GM12874 (cell line): ENCODE measurements around the gene CYFIP1.

Experiments used
- CTCF ChIP-seq: IDR thresholded peaks from 2 replicates; pipeline ENCODE4 v1.5.1; 2011; ENCODE audit warnings: low read depth, mild to moderate bottlenecking, control low read depth, low read length, moderate library complexity; ENCODE audit not compliant: insufficient read depth

The CYFIP1 gene

DNA sequence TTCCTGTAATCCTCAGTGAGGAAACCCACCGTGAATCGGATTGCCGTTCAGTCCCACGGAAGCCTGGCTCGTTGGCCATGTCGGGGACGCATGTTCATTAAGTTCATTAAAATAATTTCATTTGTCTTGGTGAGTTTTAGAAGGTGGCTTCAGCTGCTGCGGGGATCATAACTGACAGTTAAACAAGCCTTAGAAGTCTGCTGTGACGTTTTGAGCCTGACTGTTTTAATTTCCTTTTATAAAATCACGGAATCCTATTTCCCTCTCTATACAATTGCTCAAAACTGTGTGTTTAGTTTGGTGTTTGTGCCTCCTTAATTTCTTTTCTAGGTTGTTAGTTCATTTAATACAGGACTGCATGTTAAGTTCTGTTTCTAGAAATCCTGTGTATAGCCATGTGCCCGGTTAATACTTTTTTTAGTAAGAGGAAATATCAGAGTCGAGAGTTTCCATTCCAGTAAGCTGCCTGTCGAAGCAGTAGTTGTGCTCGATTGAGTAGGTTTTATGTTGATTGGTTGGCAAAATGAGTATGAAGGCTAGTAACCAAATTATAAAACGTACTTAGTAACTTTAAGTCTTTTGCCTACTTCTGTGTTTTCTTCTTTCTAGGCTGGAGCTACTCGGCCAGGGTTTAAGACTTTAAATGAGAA lies 141.0 kb downstream of the CYFIP1 start:
- no peak for TF ChIP-seq CTCF

GRCh38 chr15:22838292-22839042 lies 141.7 kb downstream of the CYFIP1 start, which contains the start of gene NIPA2:
NIPA2 (plus strand) TSS chr15:22838666; CDS start chr15:22851732, 13,066 bp downstream.
- no peak for TF ChIP-seq CTCF

DNA sequence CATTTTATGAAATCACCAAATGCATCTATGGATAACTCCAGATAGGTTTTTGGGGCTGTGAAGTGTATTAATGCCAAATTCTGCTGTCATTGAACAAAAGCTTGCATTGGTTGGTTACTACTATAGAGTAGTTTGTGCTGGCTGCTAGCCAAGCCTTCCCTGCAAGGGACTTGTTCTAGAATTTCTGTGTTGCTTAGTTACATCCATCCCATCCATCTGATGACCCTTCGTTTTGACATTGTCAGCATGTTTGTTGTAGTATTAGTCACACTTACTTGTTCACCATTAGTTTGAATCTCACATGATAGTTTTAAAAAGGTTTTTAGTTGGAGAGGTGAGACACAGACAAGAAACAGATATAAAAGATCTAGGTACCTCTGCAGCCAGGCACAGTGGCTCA lies 148.7 kb downstream of the CYFIP1 start:
- no peak for TF ChIP-seq CTCF

DNA sequence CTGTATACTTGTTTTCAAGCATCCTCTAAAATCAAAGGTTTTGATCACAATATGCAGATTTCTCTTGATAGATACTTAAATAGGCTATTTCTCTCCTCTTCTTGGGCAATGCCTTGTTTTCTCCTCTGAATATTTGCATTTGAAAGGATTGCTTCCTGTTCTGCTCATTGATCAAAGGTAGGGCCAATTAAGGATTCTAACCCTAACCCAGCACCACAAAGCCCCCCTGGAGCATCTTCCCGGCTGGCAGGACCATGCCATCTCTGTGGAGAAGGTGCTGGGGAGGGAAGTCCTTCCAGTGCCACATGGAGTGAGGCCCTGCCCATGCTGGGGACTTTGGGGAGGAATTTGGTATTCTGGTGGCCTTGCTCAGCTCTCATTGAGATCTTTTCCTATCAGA lies 153.0 kb downstream of the CYFIP1 start:
- no peak for TF ChIP-seq CTCF

- no peak for TF ChIP-seq CTCF
These were observed 156.6 kb downstream of the CYFIP1 start for GRCh38 chr15:22823495-22824128.

DNA sequence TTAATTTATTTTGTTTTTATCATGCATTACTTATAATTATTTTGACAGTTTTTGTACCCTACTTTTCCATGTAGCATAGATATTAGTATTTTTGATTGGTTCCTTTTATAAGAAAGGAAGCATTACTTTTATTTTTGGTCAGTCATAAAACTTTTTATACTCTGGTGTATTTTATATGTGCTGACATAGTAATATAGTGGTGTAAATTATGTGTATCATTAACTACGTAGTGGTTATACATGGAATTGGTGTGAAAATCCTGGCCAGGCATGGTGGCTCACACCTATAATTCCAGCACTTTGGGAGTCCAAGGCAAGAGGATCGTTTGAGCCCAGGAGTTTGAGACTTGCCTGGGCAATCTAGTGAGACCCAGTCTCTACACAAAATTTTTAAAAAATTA lies 160.5 kb downstream of the CYFIP1 start:
- no peak for TF ChIP-seq CTCF
